Measurements from ENCODE around the gene ZBTB8OS.

Gene ZBTB8OS

GRCh38 chr1:32622806-32623681, 27.3 kb downstream of the ZBTB8OS start:
- peaks cover 35% of the 10 kb centered on the region for H3K79me2 ChIP-seq (ENCODE audit: low read length)
- H3K27ac ChIP-seq (ENCODE audit: low read length) = peak overlapping the region; percentile 68
- H3K9me3 ChIP-seq (replicated peaks; ENCODE audit: insufficient read depth, low read length) = no peaks in the 10 kb centered on the region
- H3K9ac ChIP-seq (ENCODE audit: low read length) = peak overlapping the region; percentile 13; the same call in 1 of the 2 replicates
- peak overlapping the region; percentile 46 for H3K4me2 ChIP-seq (ENCODE audit: low read depth, low read length)
- H3K27me3 ChIP-seq (replicated peaks; ENCODE audit: insufficient read depth, low read length) = no peaks in the 10 kb centered on the region
- H3K4me3 ChIP-seq (ENCODE audit: low read length) = no peak overlapping the region
- no peaks in the 10 kb centered on the region for H4K20me1 ChIP-seq (ENCODE audit: insufficient read depth, low read length)
- peaks cover 37% of the 10 kb centered on the region for H3F3A ChIP-seq (ENCODE audit: insufficient read depth, low read length)
- peak; percentile 57 for DNase-seq
- no peaks in the 10 kb centered on the region for H3K9me2 ChIP-seq (replicated peaks; ENCODE audit: insufficient read depth, low read length)
- TF ChIP-seq EZH2 (optimal IDR thresholded peaks at IDR 0.05; ENCODE audit: low read depth, low read length) (no peak), CTCF (IDR thresholded peaks at IDR 0.05; ENCODE audit: low read length) (no peak), EZH2phosphoT487 (IDR thresholded peaks at IDR 0.05; ENCODE audit: low read length) (no peak)
- no peak overlapping the region for H2AFZ ChIP-seq (ENCODE audit: low read length)
- no peaks in the 10 kb centered on the region for H3K36me3 ChIP-seq (replicated peaks; ENCODE audit: insufficient read depth, low read length)
- peaks cover 45% of the 10 kb centered on the region for H3K4me1 ChIP-seq (ENCODE audit: low read length)

GRCh38 chr1:32622205-32622604, 28.1 kb downstream of the ZBTB8OS start:
- no peak overlapping the region for H2AFZ ChIP-seq (ENCODE audit: low read length)
- TF ChIP-seq CTCF (IDR thresholded peaks at IDR 0.05; ENCODE audit: low read length) = no peak
- no peak for TF ChIP-seq EZH2phosphoT487 (IDR thresholded peaks at IDR 0.05; ENCODE audit: low read length)
- no peak for TF ChIP-seq EZH2 (optimal IDR thresholded peaks at IDR 0.05; ENCODE audit: low read depth, low read length)
- peaks cover 43% of the 10 kb centered on the region for H3K4me1 ChIP-seq (ENCODE audit: low read length)
- no peaks in the 10 kb centered on the region for H3K9me3 ChIP-seq (replicated peaks; ENCODE audit: insufficient read depth, low read length)
- H3F3A ChIP-seq (ENCODE audit: insufficient read depth, low read length) = peaks cover 29% of the 10 kb centered on the region
- H3K27me3 ChIP-seq (replicated peaks; ENCODE audit: insufficient read depth, low read length) = no peaks in the 10 kb centered on the region
- peak overlapping the region; percentile 46; the same call in 1 of the 2 replicates for H3K4me2 ChIP-seq (ENCODE audit: low read depth, low read length)
- H3K36me3 ChIP-seq (replicated peaks; ENCODE audit: insufficient read depth, low read length) = no peaks in the 10 kb centered on the region
- DNase-seq = no peak
- H3K27ac ChIP-seq (ENCODE audit: low read length) = peak overlapping the region; percentile 68; the same call in 1 of the 2 replicates
- H3K9ac ChIP-seq (ENCODE audit: low read length) = no peak overlapping the region
- no peaks in the 10 kb centered on the region for H3K9me2 ChIP-seq (replicated peaks; ENCODE audit: insufficient read depth, low read length)
- peaks cover 35% of the 10 kb centered on the region for H3K79me2 ChIP-seq (ENCODE audit: low read length)
- no peaks in the 10 kb centered on the region for H4K20me1 ChIP-seq (ENCODE audit: insufficient read depth, low read length)
- no peak overlapping the region for H3K4me3 ChIP-seq (ENCODE audit: low read length)

- Histone ChIP-seq H3K79me2 (ENCODE audit: low read length) (peaks cover 14% of the 10 kb centered on the region), H3K9me2 (replicated peaks; ENCODE audit: insufficient read depth, low read length) (no peaks in the 10 kb centered on the region), H4K20me1 (ENCODE audit: insufficient read depth, low read length) (no peaks in the 10 kb centered on the region), H3K4me2 (ENCODE audit: low read depth, low read length) (no peak overlapping the region), H3K27ac (ENCODE audit: low read length) (no peak overlapping the region), H3K9me3 (replicated peaks; ENCODE audit: insufficient read depth, low read length) (no peaks in the 10 kb centered on the region), H3K4me3 (ENCODE audit: low read length) (no peak overlapping the region), H3K9ac (ENCODE audit: low read length) (no peak overlapping the region), H3K36me3 (replicated peaks; ENCODE audit: insufficient read depth, low read length) (no peaks in the 10 kb centered on the region), H2AFZ (ENCODE audit: low read length) (no peak overlapping the region), H3K4me1 (ENCODE audit: low read length) (peaks cover 26% of the 10 kb centered on the region), H3F3A (ENCODE audit: insufficient read depth, low read length) (peaks cover 18% of the 10 kb centered on the region), H3K27me3 (replicated peaks; ENCODE audit: insufficient read depth, low read length) (no peaks in the 10 kb centered on the region)
- TF ChIP-seq EZH2phosphoT487 (IDR thresholded peaks at IDR 0.05; ENCODE audit: low read length) = no peak
- TF ChIP-seq CTCF (IDR thresholded peaks at IDR 0.05; ENCODE audit: low read length) = peak; percentile 15; the same call in 1 of the 2 replicates
- no peak for DNase-seq
Measured at GRCh38 chr1:32619701-32620485, 30.5 kb downstream of the ZBTB8OS start.
